Kidney epithelial cell (primary cell): ENCODE results near the gene GADL1. TPM values are rescaled to one million over a fixed set of nuclear protein-coding genes. Genes with fewer than 3 reads are reported as not detected.

ENCODE experiments used
- DNase-seq: peaks from one replicate; pipeline ENCODE4 v3.0.0-alpha.2; 2010; ENCODE audit warnings: low read depth
- H3K27me3 ChIP-seq: 2 replicates; pipeline ENCODE4 v1.6.0; 2011; ENCODE audit warnings: low read length; ENCODE audit not compliant: control insufficient read depth, insufficient read depth
- H3K36me3 ChIP-seq: 2 replicates; pipeline ENCODE4 v1.5.1; 2011; ENCODE audit warnings: low read length; ENCODE audit not compliant: control insufficient read depth, insufficient read depth
- H3K4me3 ChIP-seq: 2 replicates; pipeline ENCODE4 v1.5.1; 2011; ENCODE audit warnings: low read depth, mild to moderate bottlenecking, control low read depth, low read length
- CTCF ChIP-seq: IDR thresholded peaks from 2 replicates; pipeline ENCODE4 v1.5.1; 2011; ENCODE audit warnings: mild to moderate bottlenecking, moderate library complexity, low read length, control low read depth, inconsistent platforms; ENCODE audit not compliant: insufficient read depth, poor library complexity, severe bottlenecking
- total RNA-seq: library from RNA; depleted of rRNA; stranded (reverse); fragments of >200 nt; gene quantifications from 2 replicates; pipeline ENCODE4 v1.2.3, GENCODE V29; 2015

Gene GADL1
- total RNA-seq, 1 donor from 2014 or later, result not detected

- H3K27me3 ChIP-seq, result no peaks in the 10 kb centered on the region
- no peak for TF ChIP-seq CTCF
- peaks cover 3% of the 10 kb centered on the region for H3K36me3 ChIP-seq
- H3K4me3 ChIP-seq, result no peak overlapping the region
- no peak for DNase-seq
Measured at GRCh38 chr3:30679045-30679444, 215.4 kb downstream of the GADL1 start.

GRCh38 chr3:30677347-30677685 lies 217.1 kb downstream of the GADL1 start:
- H3K4me3 ChIP-seq, result no peak overlapping the region
- TF ChIP-seq CTCF, result no peak
- H3K36me3 ChIP-seq, result peaks cover 4% of the 10 kb centered on the region
- no peaks in the 10 kb centered on the region for H3K27me3 ChIP-seq
- DNase-seq, result no peak

DNA sequence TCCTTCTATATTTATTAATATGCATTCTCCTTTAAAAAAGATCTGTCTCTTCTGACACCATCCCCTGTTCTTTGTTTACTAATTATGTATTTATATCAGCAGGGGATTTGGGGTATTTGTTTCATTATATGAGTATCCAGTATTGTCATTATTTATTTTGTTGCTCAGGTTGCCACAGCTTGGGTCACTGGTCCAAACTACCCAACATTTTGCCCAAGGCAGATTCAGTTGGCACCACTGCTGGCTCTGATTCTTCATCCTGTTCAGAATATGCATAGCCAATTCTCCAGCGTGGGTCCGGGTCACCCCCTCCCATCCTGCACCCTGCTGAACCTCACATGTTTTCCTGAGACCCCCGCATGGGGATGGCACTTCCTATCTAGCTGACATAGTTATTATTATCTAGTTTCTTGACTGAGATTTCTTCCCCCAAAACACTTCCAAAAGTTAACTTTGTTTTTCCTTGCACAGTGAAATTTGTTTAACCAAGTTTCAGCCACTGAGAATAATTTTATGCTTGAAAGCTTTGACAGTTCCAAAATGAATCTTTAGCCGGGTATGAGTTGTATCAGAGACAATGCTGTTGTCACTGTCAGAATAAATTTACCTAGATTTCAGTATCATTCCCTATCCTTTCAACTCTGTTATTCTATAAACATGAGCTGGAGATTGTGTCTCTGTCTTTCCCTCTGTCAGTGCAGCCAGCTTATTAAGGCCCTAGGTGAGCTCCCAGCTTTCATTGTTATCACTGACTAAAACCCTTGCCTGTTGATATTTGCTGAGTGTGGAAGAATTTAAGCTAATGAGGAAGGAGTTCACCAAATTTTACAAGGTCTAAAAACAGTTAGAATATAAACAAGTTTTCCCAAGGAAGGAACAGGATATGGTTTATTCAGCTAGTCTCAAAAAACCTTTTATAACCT lies 217.8 kb downstream of the GADL1 start:
- no peak for DNase-seq
- no peak for TF ChIP-seq CTCF
- Histone ChIP-seq H3K27me3 (no peaks in the 10 kb centered on the region), H3K4me3 (no peak overlapping the region), H3K36me3 (peaks cover 7% of the 10 kb centered on the region)
